Fibroblast of mammary gland (primary cell): ENCODE measurements around the gene CP.
"Not testable (repeated sequence)": the region's sequence is repeated elsewhere in the genome, so short reads cannot be mapped to it uniquely, and the experiment has no call there.

Experiments used
- DNase-seq: peaks from one replicate; pipeline ENCODE4 v3.0.0-alpha.2; 2010; ENCODE audit warnings: low read depth
- H3K4me3 ChIP-seq: 2 replicates; pipeline ENCODE4 v1.5.1; 2011; ENCODE audit warnings: low read depth, mild to moderate bottlenecking, low read length, moderate library complexity; ENCODE audit not compliant: control insufficient read depth
- TF ChIP-seq, protein P1 (sequence below): conservative IDR thresholded peaks from 2 replicates; pipeline ENCODE4 v1.5.1; 2011; ENCODE audit warnings: low read depth, low read length, inconsistent platforms; ENCODE audit not compliant: control insufficient read depth, insufficient read depth

Gene CP

DNA sequence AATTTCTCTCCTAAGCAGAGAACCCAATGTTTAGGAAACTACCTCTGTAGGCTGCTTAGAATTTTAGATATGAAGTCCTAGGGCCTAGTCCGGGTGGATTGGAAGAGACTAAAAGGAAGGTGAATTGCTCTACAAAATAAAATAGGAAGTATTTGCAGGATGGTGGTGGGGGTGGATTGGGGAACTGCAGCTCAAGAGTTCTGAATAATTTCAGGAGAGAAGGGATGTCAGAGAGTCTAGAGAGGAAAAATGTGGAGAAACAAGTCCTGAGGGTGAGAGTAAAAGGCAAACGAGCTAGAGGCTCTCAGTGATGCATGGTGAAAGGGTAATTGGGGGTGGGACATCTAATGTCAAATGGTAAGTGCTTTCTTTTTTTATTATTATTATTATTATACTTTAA, 10.2 kb upstream of the CP start:
- DNase-seq, result no peak
- TF ChIP-seq, protein P1, sequence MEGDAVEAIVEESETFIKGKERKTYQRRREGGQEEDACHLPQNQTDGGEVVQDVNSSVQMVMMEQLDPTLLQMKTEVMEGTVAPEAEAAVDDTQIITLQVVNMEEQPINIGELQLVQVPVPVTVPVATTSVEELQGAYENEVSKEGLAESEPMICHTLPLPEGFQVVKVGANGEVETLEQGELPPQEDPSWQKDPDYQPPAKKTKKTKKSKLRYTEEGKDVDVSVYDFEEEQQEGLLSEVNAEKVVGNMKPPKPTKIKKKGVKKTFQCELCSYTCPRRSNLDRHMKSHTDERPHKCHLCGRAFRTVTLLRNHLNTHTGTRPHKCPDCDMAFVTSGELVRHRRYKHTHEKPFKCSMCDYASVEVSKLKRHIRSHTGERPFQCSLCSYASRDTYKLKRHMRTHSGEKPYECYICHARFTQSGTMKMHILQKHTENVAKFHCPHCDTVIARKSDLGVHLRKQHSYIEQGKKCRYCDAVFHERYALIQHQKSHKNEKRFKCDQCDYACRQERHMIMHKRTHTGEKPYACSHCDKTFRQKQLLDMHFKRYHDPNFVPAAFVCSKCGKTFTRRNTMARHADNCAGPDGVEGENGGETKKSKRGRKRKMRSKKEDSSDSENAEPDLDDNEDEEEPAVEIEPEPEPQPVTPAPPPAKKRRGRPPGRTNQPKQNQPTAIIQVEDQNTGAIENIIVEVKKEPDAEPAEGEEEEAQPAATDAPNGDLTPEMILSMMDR, result no peak
- H3K4me3 ChIP-seq, result no peak overlapping the region

DNA sequence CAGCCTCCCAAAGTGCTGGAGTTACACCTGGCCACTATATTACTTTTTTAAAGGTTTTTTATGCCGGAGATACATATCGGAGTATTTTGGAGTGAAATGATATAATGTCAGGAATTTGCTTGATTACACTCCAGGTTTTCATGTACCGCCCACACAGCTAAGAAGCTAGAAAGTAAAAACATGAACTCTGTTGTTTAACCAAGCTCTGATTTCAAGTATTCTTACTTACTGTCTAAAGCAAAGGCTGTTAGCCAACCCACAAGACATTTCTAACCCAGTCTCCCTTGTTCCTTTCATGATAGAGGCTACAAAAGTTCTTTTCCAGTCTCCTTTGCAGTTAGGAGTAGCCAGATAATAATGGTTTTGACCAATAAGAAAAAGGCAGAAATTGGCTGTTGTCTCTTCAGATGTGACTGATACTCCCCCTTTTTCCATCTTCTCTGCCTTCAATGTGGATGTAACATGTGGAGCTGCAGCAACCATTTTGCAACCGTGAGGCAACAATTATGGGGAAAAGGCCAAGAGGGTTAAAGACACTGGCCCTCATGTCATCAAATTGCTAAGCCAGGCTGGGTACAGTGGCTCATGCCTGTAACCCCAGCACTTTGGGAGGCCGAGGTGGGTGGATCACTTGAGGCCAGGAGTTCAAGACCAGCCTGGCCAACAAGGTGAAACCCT, 6.1 kb upstream of the CP start:
- TF ChIP-seq, protein P1, result no peak

DNA sequence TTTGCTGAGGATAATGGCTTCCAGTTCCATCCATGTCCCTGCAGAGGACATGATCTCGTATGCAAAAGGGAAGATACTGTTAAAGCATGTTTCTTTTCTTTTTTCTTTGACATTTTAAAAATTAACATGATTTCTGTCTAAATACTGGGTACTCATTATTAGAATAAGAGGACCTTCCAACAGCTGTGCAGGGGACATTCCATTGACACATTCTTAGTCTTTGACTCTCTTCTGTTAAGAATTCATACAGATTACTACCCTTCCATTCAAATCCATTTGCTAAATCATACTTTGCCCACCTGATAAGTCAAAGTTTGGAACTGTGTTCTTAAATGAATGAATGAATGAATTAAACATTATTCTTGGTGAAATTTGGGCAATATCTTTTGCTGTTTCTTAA, 5.1 kb upstream of the CP start:
- TF ChIP-seq, protein P1, result no peak
- H3K4me3 ChIP-seq, result no peak overlapping the region
- no peak for DNase-seq

More for the DNA sequence above, 6.1 kb upstream of the CP start:
- peak; percentile 5 for DNase-seq
- H3K4me3 ChIP-seq, result no peak overlapping the region

DNA sequence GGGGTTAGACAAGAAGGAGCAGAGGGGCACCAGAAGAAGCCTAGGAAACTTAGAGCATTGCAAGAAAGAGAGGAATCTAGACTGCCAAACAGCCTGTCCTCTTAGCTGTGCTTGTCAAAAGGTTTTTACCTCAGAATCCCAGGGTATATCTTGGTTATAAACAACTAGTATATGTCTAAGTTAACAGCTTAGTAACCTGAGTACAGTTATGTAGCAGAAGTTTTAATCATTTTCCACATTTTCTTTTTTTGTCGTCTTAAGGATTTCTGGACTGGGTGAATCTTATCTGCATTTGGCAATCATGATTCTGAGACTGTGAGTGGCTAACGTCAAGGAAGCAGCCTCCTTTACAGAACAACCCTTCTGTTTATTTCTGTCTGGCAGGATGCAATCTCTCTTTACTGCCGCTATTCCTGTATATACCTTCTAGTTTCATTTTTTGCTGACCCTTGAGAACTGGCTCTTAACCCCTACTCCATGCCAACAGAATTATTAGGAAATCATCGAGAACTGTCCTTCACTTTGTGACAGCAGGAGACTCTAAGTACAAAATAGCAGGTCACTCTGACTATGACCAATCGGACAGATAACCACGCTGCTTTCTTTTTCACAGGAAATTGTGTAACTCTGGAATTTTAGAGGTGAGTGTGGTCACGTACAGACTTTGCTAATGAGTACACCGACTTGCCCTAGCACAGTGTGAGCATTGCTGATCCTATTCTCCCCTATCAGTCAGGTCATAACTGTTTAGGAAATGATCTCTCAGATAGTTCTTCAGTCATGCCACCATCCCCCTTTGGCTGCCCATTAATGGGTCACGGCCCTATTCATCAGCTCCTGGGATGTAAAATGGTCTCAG, 3.3 kb upstream of the CP start:
- peak overlapping the region; percentile 40 for H3K4me3 ChIP-seq
- TF ChIP-seq, protein P1, result no peak
- peak; percentile 70 for DNase-seq

DNA sequence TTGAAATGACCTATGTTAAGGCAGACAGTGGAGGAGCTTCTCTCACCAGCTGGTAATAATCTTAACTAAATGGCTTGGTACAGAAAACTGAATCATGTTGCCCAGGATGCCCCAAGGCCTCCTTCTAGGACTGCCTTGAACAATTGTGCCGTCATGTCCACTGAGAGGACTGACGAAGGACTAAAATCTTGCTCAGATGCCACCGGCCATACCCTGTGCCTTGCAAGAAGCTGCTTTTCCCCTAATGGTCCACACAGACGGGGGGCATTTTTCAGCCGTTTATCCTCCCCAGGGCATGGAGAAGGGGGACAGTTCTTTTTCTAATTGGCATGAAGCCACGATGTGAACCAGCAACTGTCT, 1.8 kb upstream of the CP start:
- no peak overlapping the region for H3K4me3 ChIP-seq
- DNase-seq, result no peak
- TF ChIP-seq, protein P1, result no peak

DNA sequence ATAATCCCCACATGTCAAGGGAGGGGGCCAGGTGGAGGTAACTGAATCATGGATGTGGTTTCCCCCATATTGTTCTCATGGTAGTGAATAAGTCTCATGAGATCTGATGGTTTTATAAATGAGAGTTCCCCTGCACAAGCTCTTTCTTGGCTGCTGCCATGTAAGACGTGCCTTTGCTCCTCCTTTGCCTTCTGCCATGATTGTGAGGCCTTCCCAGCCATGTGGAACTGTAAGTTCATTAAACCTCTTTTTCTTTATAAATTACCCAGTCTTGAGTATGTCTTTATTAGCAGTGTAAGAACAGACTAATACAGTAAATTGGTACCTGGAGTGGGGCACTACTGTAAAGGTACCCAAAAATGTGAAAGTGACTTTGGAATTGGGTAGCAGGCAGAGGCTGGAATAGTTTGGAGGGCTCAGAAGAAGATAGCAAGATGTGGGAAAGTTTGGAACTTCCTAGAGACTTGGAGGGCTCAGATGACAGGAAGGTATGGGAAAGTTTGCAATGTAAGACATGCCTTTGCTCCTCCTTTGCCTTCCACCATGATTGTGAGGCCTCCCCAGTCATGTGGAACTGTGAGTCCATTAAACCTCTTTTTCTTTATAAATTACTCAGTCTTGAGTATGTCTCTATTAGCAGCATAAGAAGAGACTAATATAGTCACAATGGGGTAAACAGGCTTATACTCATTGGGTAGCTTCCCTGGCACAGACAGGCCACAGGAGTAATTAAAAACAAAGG, 2.1 kb downstream of the CP start:
- DNase-seq, H3K4me3 ChIP-seq: not testable (repeated sequence)

DNA sequence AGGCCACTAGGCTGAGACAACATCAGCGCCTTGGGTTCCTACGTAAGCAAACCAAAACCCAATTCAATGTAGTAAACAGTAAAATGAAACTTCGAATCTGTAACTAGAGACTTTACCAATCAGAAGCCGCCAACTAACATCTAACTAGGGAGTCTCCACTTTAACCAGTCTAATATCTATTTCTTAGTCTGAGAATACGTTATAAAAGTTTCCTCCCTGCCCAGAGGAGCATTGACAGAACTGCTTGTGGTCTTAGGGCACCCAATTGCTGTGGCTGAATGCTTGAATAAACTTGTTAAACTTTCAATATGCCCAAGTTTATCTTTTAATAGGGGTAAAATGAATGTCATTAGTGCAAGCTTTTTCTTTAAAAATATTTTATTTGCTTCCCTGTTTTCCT, 4.3 kb downstream of the CP start:
- TF ChIP-seq, protein P1, result no peak
- no peak overlapping the region for H3K4me3 ChIP-seq
- DNase-seq, result no peak
